ENCODE data around the gene BEST2.

The BEST2 gene

GRCh38 chr19:12779162-12779993, 27.8 kb downstream of the BEST2 start:
- peak overlapping the region; percentile 59 to 77 for H3K4me3 ChIP-seq (replicated peaks in 1 of 2; ENCODE audit: low read depth in 2 of 2, low read length in 2 of 2)
- peak; percentile 90 to 96 for DNase-seq (ENCODE audit: low read depth in 2 of 2)
- peak; percentile 0 for TF ChIP-seq CTCF (IDR thresholded peaks at IDR 0.05; ENCODE audit: low read depth, low read length)

- TF ChIP-seq CTCF (IDR thresholded peaks at IDR 0.05; ENCODE audit: low read depth, low read length) = no peak
- H3K4me3 ChIP-seq (replicated peaks in 1 of 2; ENCODE audit: low read depth in 2 of 2, low read length in 2 of 2) = peak overlapping the region; percentile 6 to 45
- DNase-seq (ENCODE audit: low read depth in 2 of 2) = no peak
These were observed 30.5 kb downstream of the BEST2 start for GRCh38 chr19:12782174-12782423.

GRCh38 chr19:12782424-12783290, 31.1 kb downstream of the BEST2 start:
- DNase-seq (ENCODE audit: low read depth in 2 of 2) = peak; percentile 79 to 96
- TF ChIP-seq CTCF (IDR thresholded peaks at IDR 0.05; ENCODE audit: low read depth, low read length) = no peak
- peak overlapping the region; percentile 43 to 45 for H3K4me3 ChIP-seq (replicated peaks in 1 of 2; ENCODE audit: low read depth in 2 of 2, low read length in 2 of 2)

- no peak for TF ChIP-seq CTCF (IDR thresholded peaks at IDR 0.05; ENCODE audit: low read depth, low read length)
- no peak for DNase-seq (ENCODE audit: low read depth in 2 of 2)
- peak overlapping the region; percentile 43 to 45 for H3K4me3 ChIP-seq (replicated peaks in 1 of 2; ENCODE audit: low read depth in 2 of 2, low read length in 2 of 2)
These were observed 31.8 kb downstream of the BEST2 start for GRCh38 chr19:12783291-12783848.

GRCh38 chr19:12783849-12784393, 32.3 kb downstream of the BEST2 start:
- no peak for TF ChIP-seq CTCF (IDR thresholded peaks at IDR 0.05; ENCODE audit: low read depth, low read length)
- H3K4me3 ChIP-seq (replicated peaks in 1 of 2; ENCODE audit: low read depth in 2 of 2, low read length in 2 of 2) = no peak overlapping the region
- peak in 1 of 2 donors; percentile 27 for DNase-seq (ENCODE audit: low read depth in 2 of 2)

GRCh38 chr19:12784394-12784870, 32.8 kb downstream of the BEST2 start:
- TF ChIP-seq CTCF (IDR thresholded peaks at IDR 0.05; ENCODE audit: low read depth, low read length) = no peak
- H3K4me3 ChIP-seq (replicated peaks in 1 of 2; ENCODE audit: low read depth in 2 of 2, low read length in 2 of 2) = no peak overlapping the region
- no peak for DNase-seq (ENCODE audit: low read depth in 2 of 2)

Data from cardiac fibroblast (primary cell).